SK-N-DZ (cell line): ENCODE data around the gene SLC6A7.

Experiments used
- DNase-seq: peaks from one replicate; pipeline ENCODE4 v3.0.0-alpha.2; 2015; ENCODE audit warnings: low spot score

Gene SLC6A7

GRCh38 chr5:150258130-150258529 is 68.3 kb downstream of the SLC6A7 start:
- DNase-seq = no peak
